K562 (cell line): ENCODE results near the gene ZFP57. TPM values are rescaled to one million over a fixed set of nuclear protein-coding genes. Genes with fewer than 3 reads are reported as not detected.

Experiments
- CHCHD3 ChIP-seq: fragments of 250-450 bp; sonication (Bioruptor Pico); IDR thresholded peaks from 2 replicates; pipeline ENCODE4 v2.1.2; 2022; ENCODE audit warnings: mild to moderate bottlenecking
- ELF4 ChIP-seq: fragments of 450-650 bp; formaldehyde crosslinking; IDR thresholded peaks from 2 replicates; pipeline ENCODE4 v1.4.0; 2022; ENCODE audit warnings: missing genetic modification characterization
- GATAD2A ChIP-seq: fragments of 450-650 bp; IDR thresholded peaks from 2 replicates; pipeline ENCODE4 v1.6.1; 2017
- HSF4 ChIP-seq: fragments of 250-450 bp; sonication (Bioruptor Pico); IDR thresholded peaks from 2 replicates; pipeline ENCODE4 v2.1.2; 2022; ENCODE audit warnings: mild to moderate bottlenecking, moderate library complexity, borderline replicate concordance
- ILF3 ChIP-seq: fragments of 450-650 bp; IDR thresholded peaks from 2 replicates; pipeline ENCODE4 v1.6.1; 2018; ENCODE audit warnings: antibody characterized with exemption, mild to moderate bottlenecking, moderate library complexity, borderline replicate concordance
- PCBP1 ChIP-seq: fragments of 200-400 bp; formaldehyde crosslinking; IDR thresholded peaks from 2 replicates; pipeline ENCODE4 v1.6.1; 2018; ENCODE audit warnings: mild to moderate bottlenecking, low read depth, low read length; ENCODE audit not compliant: poor library complexity, severe bottlenecking
- PHF8 ChIP-seq: fragments of 200-600 bp; sonication (generic); IDR thresholded peaks from 2 replicates; pipeline ENCODE4 v1.6.1; 2012; ENCODE audit warnings: mixed run types, mild to moderate bottlenecking, inconsistent platforms, low read length, moderate library complexity, borderline replicate concordance
- POLR2G ChIP-seq: fragments of 200-400 bp; formaldehyde crosslinking; IDR thresholded peaks from 2 replicates; pipeline ENCODE4 v1.6.1; 2017; ENCODE audit warnings: low read depth, mild to moderate bottlenecking, antibody characterized with exemption, low read length, moderate library complexity
- RBM25 ChIP-seq: fragments of 200-400 bp; formaldehyde crosslinking; IDR thresholded peaks from 2 replicates; pipeline ENCODE4 v1.6.1; 2018; ENCODE audit warnings: low read length, low read depth, moderate library complexity; ENCODE audit not compliant: severe bottlenecking
- SOX6 ChIP-seq: fragments of 450-650 bp; IDR thresholded peaks from 2 replicates; pipeline ENCODE4 v1.6.1; 2014; ENCODE audit warnings: mild to moderate bottlenecking
- TCF3 ChIP-seq: sonication (generic); formaldehyde crosslinking; IDR thresholded peaks from 2 replicates; pipeline ENCODE4 v1.4.0; 2020; ENCODE audit warnings: mild to moderate bottlenecking, missing genetic modification reagents
- TEAD4 ChIP-seq, 2 experiments: sonication (generic) in 1 of 2; formaldehyde crosslinking in 1 of 2; IDR thresholded peaks; 2 replicates each; pipeline versions ENCODE4 v1.6.1 to v1.8.0; 2012 to 2022; ENCODE audit warnings: borderline replicate concordance in 1 of 2, inconsistent platforms in 1 of 2, low read length in 1 of 2, mild to moderate bottlenecking in 1 of 2, missing genetic modification reagents in 1 of 2
- THAP12 ChIP-seq: fragments of 250-450 bp; sonication (Bioruptor Pico); IDR thresholded peaks from 2 replicates; pipeline ENCODE4 v1.9.0; 2021; ENCODE audit warnings: mild to moderate bottlenecking, inconsistent platforms
- TSC22D4 ChIP-seq: fragments of 450-650 bp; IDR thresholded peaks from 2 replicates; pipeline ENCODE4 v1.6.1; 2016; ENCODE audit warnings: missing genetic modification characterization, missing biosample characterization, control low read depth
- ZNF133 ChIP-seq: fragments of 250-450 bp; sonication (Bioruptor Pico); IDR thresholded peaks from 2 replicates; pipeline ENCODE4 v1.4.0; 2020; ENCODE audit warnings: mild to moderate bottlenecking
- ZNF740 ChIP-seq, 3 experiments: fragments of 200-800 bp in 1 of 3; sonication (Bioruptor generic) in 1 of 3; sonication (generic) in 1 of 3; formaldehyde crosslinking in 1 of 3; IDR thresholded peaks; 2 replicates each; pipeline versions ENCODE4 v1.6.1 to v1.8.0; 2016 to 2022; ENCODE audit warnings: mild to moderate bottlenecking in 2 of 3, missing compliant biosample characterization in 2 of 3, missing genetic modification characterization in 2 of 3, missing genetic modification reagents in 1 of 3
- polyA plus RNA-seq, 8 experiments: library from polyadenylated mRNA; depleted of rRNA in 4 of 8; stranded (reverse) in 5 of 8; unstranded in 3 of 8; fragments of >200 nt; fragmentation: Nextera tagmentation in 2 of 8; fragmentation: Illumina TruSeq in 1 of 8; extraction: Ambion mirVana in 2 of 8; extraction: Trizol in 1 of 8; gene quantifications; 2 replicates each; pipeline versions ENCODE4 v1.2.1 to v1.2.3, GENCODE V29; 2011 to 2014; ENCODE audit warnings: inconsistent platforms in 1 of 8, missing spikeins in 1 of 8
- total RNA-seq, 7 experiments: library from RNA; depleted of rRNA in 6 of 7; stranded (reverse); fragments of >200 nt in 6 of 7; fragmentation: Illumina TruSeq in 2 of 7; extraction: Trizol in 2 of 7; gene quantifications; 2 replicates each; pipeline versions ENCODE4 v1.2.1 to v1.2.3, GENCODE V29; 2011 to 2021; ENCODE audit warnings: low replicate concordance in 1 of 7

Gene ZFP57
- total and polyA plus RNA-seq, 9 of the 15 experiments (the other 6 are each of a cell fraction or from before 2014, with no cell fraction given): 0.04 to 0.28 (median 0.13) TPM

GRCh38 chr6:29649701-29650673, 31.0 kb downstream of the ZFP57 start (continued):
- TF ChIP-seq ZNF133 (CRISPR knock-in tag) (no peak), ILF3 (no peak), PCBP1 (no peak), PHF8 (peak; percentile 49; the same call in 1 of the 2 replicates), GATAD2A (no peak), SOX6 (peak; percentile 21; the same call in 1 of the 2 replicates), ZNF740 (CRISPR knock-in tag; IDR thresholded peaks at IDR 0.05) (no peak), ZNF740 (tag; IDR thresholded peaks at IDR 0.05) (no peak), HSF4 (CRISPR knock-in tag) (no peak), TSC22D4 (no peak), RBM25 (peak; percentile 28), TEAD4 (IDR thresholded peaks at IDR 0.05; ENCODE audit: low read length) (no peak), TEAD4 (CRISPR knock-in tag; IDR thresholded peaks at IDR 0.05; ENCODE audit: borderline replicate concordance) (no peak), CHCHD3 (CRISPR knock-in tag) (no peak), POLR2G (peak; percentile 56; the same call in 1 of the 2 replicates), TCF3 (CRISPR knock-in tag) (no peak), ELF4 (no peak), THAP12 (no peak)
- TF ChIP-seq, all 486 proteins: peak for 97
